Nucleus accumbens (tissue), 56 donors: ENCODE data around the gene CRIM1.

Experiments
- DNase-seq, 56 donors: peaks; one replicate each; lab custom pipeline; 2025; lab: John Stamatoyannopoulos, UW

Gene CRIM1

GRCh38 chr2:36500072-36500471 lies 144.5 kb downstream of the CRIM1 start:
- no peak for DNase-seq

- no peak for DNase-seq
These were observed 146.5 kb downstream of the CRIM1 start for GRCh38 chr2:36502081-36502480.

GRCh38 chr2:36507408-36507812 lies 151.8 kb downstream of the CRIM1 start:
- DNase-seq = peak in 30 of 56 donors; percentile 1 to 53 (median 24)

GRCh38 chr2:36509075-36509474 lies 153.5 kb downstream of the CRIM1 start:
- no peak for DNase-seq

GRCh38 chr2:36511858-36512603 lies 156.5 kb downstream of the CRIM1 start:
- no peak for DNase-seq

GRCh38 chr2:36512705-36513104 lies 157.1 kb downstream of the CRIM1 start:
- peak in 2 of 56 donors; percentile 3 to 4 for DNase-seq

GRCh38 chr2:36513661-36514060 lies 158.1 kb downstream of the CRIM1 start:
- DNase-seq = no peak

GRCh38 chr2:36515538-36515937 lies 160.0 kb downstream of the CRIM1 start:
- no peak for DNase-seq

GRCh38 chr2:36516136-36516870 lies 160.7 kb downstream of the CRIM1 start:
- DNase-seq = no peak

- no peak for DNase-seq
These were observed 164.9 kb downstream of the CRIM1 start for GRCh38 chr2:36520431-36520830.

GRCh38 chr2:36523153-36523552 lies 167.6 kb downstream of the CRIM1 start:
- no peak for DNase-seq

GRCh38 chr2:36525245-36525644 lies 169.7 kb downstream of the CRIM1 start:
- no peak for DNase-seq

GRCh38 chr2:36526226-36526625 lies 170.6 kb downstream of the CRIM1 start:
- DNase-seq = no peak

GRCh38 chr2:36528274-36528673 lies 172.7 kb downstream of the CRIM1 start:
- no peak for DNase-seq

- DNase-seq = no peak
These were observed 173.3 kb downstream of the CRIM1 start for GRCh38 chr2:36528766-36529392.

GRCh38 chr2:36530178-36530982 lies 174.8 kb downstream of the CRIM1 start:
- DNase-seq = no peak

- DNase-seq = no peak
These were observed 175.4 kb downstream of the CRIM1 start for GRCh38 chr2:36530983-36531354.

GRCh38 chr2:36534275-36534799 lies 178.8 kb downstream of the CRIM1 start:
- DNase-seq = no peak

- no peak for DNase-seq
These were observed 179.5 kb downstream of the CRIM1 start for GRCh38 chr2:36535099-36535498.

- no peak for DNase-seq
These were observed 181.2 kb downstream of the CRIM1 start for GRCh38 chr2:36536776-36537175.

GRCh38 chr2:36538335-36538734 lies 182.8 kb downstream of the CRIM1 start:
- no peak for DNase-seq
